Measurements from ENCODE around the gene GLRA1.

GRCh38 chr5:151846765-151847164 lies 77.9 kb downstream of the GLRA1 start:
- TF ChIP-seq SP1 (IDR thresholded peaks at IDR 0.05): no peak
- no peak for TF ChIP-seq FOXA1 (IDR thresholded peaks at IDR 0.05)
- no peak for TF ChIP-seq ARNT (IDR thresholded peaks at IDR 0.05)
- TF ChIP-seq SUZ12 (IDR thresholded peaks at IDR 0.05): no peak
- TF ChIP-seq NFRKB (IDR thresholded peaks at IDR 0.05): no peak

Measured in HEK293T (cell line).